Right atrium auricular region (tissue), 2 donors: ENCODE results near the gene RCBTB1. TPM values are rescaled to one million over a fixed set of nuclear protein-coding genes. Genes with fewer than 3 reads are reported as not detected.

Source experiments
- DNase-seq: peaks from one replicate; pipeline ENCODE4 v3.0.0-alpha.2; 2019; ENCODE audit warnings: low spot score
- H3K27ac ChIP-seq, 2 donors: fragments of 200-600 bp; sonication (generic); 1 replicate in 1 of 2; 2 replicates in 1 of 2; pipeline ENCODE4 v1.5.1; 2016 to 2019
- H3K27me3 ChIP-seq, 2 donors: fragments of 200-600 bp; sonication (generic); one replicate each; pipeline versions ENCODE4 v1.5.1 to v1.6.0; 2017 to 2019
- H3K36me3 ChIP-seq: fragments of 200-600 bp; sonication (generic); one replicate; pipeline ENCODE4 v1.5.1; 2016
- H3K4me1 ChIP-seq, 2 donors: fragments of 200-600 bp; sonication (generic); one replicate each; pipeline versions ENCODE4 v1.5.1 to v1.6.0; 2017 to 2019
- H3K4me3 ChIP-seq, 2 donors: fragments of 200-600 bp; sonication (generic); 1 replicate in 1 of 2; 2 replicates in 1 of 2; pipeline ENCODE4 v1.5.1; 2017 to 2019; ENCODE audit warnings: mild to moderate bottlenecking in 1 of 2, moderate library complexity in 1 of 2
- H3K9me3 ChIP-seq, 2 donors: fragments of 200-600 bp; sonication (generic); one replicate each; pipeline ENCODE4 v1.5.1; 2019
- total RNA-seq, 2 donors: library from RNA; depleted of rRNA; stranded (reverse); fragments of >200 nt; gene quantifications; one replicate each; pipeline ENCODE4 v1.1.0, GENCODE V29; 2016
- TF ChIP-seq, protein P1 (sequence below), 2 donors: fragments of 200-600 bp; sonication (generic); IDR thresholded peaks; one replicate each; pipeline ENCODE4 v1.5.1; 2019; ENCODE audit warnings: antibody characterized with exemption in 2 of 2

The RCBTB1 gene
- total RNA-seq, 2 donors from 2014 or later: 8.9 to 19.6 TPM

DNA sequence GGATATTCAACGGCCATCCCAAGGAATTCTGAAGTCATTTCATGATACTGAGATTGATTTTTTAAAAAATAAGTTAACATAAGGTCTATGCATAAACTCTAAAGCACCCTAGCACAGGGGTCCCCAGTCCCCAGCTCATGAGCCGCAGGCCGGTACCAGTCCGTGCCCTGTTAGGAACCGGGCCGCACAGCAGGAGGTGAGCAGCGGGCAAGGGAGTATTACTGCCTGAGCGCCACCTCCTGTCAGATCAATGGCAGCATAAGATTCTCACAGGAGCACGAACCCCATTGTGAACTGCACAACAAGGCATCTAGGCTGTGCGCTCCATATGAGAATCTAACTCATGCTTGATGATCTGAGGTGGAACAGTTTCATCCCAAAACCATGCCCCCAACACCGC, 31.0 kb downstream of the RCBTB1 start:
- Histone ChIP-seq H3K27me3 (no peaks in the 10 kb centered on the region), H3K27ac (no peak overlapping the region), H3K36me3 (peaks cover 22% of the 10 kb centered on the region), H3K4me1 (no peaks in the 10 kb centered on the region), H3K4me3 (no peak overlapping the region), H3K9me3 (no peaks in the 10 kb centered on the region)
- no peak for DNase-seq
- TF ChIP-seq, protein P1, sequence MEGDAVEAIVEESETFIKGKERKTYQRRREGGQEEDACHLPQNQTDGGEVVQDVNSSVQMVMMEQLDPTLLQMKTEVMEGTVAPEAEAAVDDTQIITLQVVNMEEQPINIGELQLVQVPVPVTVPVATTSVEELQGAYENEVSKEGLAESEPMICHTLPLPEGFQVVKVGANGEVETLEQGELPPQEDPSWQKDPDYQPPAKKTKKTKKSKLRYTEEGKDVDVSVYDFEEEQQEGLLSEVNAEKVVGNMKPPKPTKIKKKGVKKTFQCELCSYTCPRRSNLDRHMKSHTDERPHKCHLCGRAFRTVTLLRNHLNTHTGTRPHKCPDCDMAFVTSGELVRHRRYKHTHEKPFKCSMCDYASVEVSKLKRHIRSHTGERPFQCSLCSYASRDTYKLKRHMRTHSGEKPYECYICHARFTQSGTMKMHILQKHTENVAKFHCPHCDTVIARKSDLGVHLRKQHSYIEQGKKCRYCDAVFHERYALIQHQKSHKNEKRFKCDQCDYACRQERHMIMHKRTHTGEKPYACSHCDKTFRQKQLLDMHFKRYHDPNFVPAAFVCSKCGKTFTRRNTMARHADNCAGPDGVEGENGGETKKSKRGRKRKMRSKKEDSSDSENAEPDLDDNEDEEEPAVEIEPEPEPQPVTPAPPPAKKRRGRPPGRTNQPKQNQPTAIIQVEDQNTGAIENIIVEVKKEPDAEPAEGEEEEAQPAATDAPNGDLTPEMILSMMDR (IDR thresholded peaks at IDR 0.05): no peak

DNA sequence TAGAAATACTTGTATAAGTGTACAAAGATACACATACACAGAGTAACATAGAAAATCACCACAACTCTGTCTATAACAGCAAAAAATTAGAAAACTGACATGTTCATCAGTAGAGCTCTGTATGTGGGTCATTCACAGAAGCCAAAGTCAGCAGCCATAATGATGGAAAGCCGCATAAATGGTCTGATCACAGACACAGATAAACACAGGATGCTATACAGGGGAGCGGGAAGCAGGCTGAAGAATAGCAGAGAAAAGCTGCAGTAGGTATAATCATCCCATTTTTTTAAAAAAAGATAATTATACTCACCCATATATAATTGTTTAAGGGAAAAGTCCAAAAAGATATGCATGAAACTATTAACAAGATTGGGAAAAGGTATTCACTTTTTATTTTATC, 31.5 kb downstream of the RCBTB1 start:
- Histone ChIP-seq H3K4me3 (no peak overlapping the region), H3K36me3 (peaks cover 22% of the 10 kb centered on the region)
- DNase-seq: no peak

DNA sequence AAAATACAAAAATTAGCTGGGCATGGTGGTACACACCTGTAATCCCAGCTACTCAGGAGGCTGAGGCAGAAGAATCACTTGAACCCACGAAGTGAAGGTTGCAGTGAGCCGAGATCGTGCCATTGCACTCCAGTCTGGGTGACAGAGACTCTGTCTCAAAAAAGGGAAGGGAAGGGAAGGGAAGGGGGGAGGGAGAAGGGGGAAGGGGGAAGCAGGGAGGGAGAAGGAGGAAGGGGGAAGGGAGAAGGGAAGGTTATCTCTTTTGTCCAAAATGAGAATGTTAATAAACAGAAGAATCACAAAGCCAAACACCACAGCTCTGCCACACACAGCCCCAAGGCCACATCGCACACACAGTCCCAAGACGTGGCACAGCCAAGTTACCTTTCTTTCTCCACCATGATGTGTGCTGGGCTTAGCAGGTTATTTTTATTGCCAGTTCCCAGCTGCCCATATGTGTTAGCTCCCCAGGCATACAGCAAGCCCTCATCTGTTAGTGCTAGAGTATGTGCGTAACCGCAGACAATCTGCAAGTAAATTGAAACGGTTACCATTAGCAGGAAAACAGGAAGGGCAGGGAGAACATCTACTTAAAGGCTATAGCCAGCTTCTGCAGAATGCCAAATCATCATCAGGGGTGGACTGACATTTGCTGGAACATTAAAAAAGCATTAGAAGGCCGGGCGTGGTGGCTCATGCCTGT, 34.3 kb downstream of the RCBTB1 start:
- H3K9me3 ChIP-seq: no peaks in the 10 kb centered on the region
- peaks cover 28% of the 10 kb centered on the region for H3K36me3 ChIP-seq
- no peak overlapping the region for H3K4me3 ChIP-seq
- TF ChIP-seq, protein P1 (IDR thresholded peaks at IDR 0.05): no peak
- H3K27ac ChIP-seq: no peak overlapping the region
- H3K4me1 ChIP-seq: no peaks in the 10 kb centered on the region
- H3K27me3 ChIP-seq: no peaks in the 10 kb centered on the region
- no peak for DNase-seq

More for the DNA sequence above, 31.5 kb downstream of the RCBTB1 start:
- no peaks in the 10 kb centered on the region for H3K4me1 ChIP-seq
- TF ChIP-seq, protein P1 (IDR thresholded peaks at IDR 0.05): no peak
- no peaks in the 10 kb centered on the region for H3K27me3 ChIP-seq
- no peaks in the 10 kb centered on the region for H3K9me3 ChIP-seq
- no peak overlapping the region for H3K27ac ChIP-seq

DNA sequence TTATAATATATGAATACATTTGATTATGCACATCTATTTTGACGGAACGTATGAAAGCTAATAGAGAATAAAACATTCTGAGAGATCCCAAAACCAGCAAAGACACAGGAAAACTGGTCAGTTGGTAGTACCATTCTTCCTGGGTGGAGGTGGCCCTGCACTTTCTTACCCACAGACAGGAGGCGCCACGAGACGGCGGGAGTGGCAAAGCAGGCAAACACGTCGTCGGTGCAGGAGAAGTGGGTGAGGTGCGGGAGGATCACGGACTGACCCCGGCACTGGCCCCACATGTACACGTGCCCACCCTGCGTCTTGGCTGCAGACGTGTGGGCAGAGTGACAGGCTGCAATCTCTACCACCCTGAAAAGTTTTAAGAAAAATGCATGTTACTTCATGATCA, 36.1 kb downstream of the RCBTB1 start:
- Histone ChIP-seq H3K9me3 (no peaks in the 10 kb centered on the region), H3K4me3 (no peak overlapping the region), H3K36me3 (peaks cover 25% of the 10 kb centered on the region), H3K27ac (no peak overlapping the region), H3K27me3 (no peaks in the 10 kb centered on the region), H3K4me1 (no peaks in the 10 kb centered on the region)
- DNase-seq: no peak
- TF ChIP-seq, protein P1 (IDR thresholded peaks at IDR 0.05): peak in 1 of 2 donors; percentile 36

DNA sequence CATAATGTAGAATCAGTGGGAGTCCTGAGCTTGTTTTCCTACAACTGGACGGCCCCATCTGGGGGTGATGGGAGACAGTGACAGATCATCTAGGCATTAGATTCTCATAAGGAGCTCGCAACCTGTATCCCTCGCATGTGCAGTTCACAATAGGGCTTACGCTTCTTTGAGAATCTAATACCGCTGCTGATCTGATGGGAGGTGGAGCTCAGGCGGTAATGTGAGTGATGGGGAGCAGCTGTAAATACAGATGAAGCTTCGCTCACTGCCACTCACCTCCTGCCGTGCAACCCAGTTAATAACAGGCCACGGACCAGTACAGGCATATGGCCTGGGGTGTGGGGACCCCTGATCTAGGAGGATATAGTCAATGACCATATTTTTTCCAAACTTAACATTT, 38.8 kb downstream of the RCBTB1 start:
- TF ChIP-seq, protein P1 (IDR thresholded peaks at IDR 0.05): no peak
- Histone ChIP-seq H3K4me3 (no peak overlapping the region), H3K4me1 (no peaks in the 10 kb centered on the region), H3K27me3 (no peaks in the 10 kb centered on the region), H3K36me3 (peaks cover 29% of the 10 kb centered on the region), H3K27ac (no peak overlapping the region), H3K9me3 (no peaks in the 10 kb centered on the region)
- no peak for DNase-seq

DNA sequence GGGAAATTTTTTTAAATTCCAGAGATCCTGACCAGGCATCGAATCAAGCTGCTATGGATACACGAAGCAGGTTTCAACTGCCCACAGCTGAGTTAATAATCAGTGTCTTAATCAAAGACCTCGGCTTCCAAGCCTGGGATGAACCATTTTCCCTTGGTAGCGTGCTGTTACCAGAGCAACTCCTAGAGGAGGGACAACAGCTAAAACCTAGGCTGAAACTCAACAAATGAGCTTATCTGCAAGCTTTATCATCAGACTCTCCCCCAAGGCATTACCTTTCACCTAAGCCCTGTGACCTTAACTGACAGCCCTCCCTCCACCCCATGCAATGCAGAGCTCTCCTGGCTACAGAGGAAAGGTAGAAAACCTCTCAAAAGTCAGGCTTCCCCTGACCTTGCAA, 39.7 kb downstream of the RCBTB1 start:
- H3K36me3 ChIP-seq: peaks cover 38% of the 10 kb centered on the region

More for the DNA sequence above, 39.7 kb downstream of the RCBTB1 start:
- Histone ChIP-seq H3K27me3 (no peaks in the 10 kb centered on the region), H3K9me3 (no peaks in the 10 kb centered on the region), H3K4me3 (no peak overlapping the region), H3K4me1 (no peaks in the 10 kb centered on the region), H3K27ac (no peak overlapping the region)
- no peak for DNase-seq
- TF ChIP-seq, protein P1 (IDR thresholded peaks at IDR 0.05): no peak
